OCI-LY3 (cell line): ENCODE data around the gene RAB6A.
"Not testable (repeated sequence)": the region's sequence is repeated elsewhere in the genome, so short reads cannot be mapped to it uniquely, and the experiment has no call there.

ENCODE experiments used
- H2AFZ ChIP-seq: fragments of 200-600, 300-600 bp; shearing (Covaris generic); 2 replicates; pipeline ENCODE4 v1.6.0; 2014; ENCODE audit warnings: antibody characterized with exemption, low read depth, low read length
- H3K27ac ChIP-seq: fragments of 200-600, 300-600 bp; sonication (generic); 2 replicates; pipeline ENCODE4 v1.5.1; 2014; ENCODE audit warnings: mild to moderate bottlenecking, low read length, moderate library complexity, mixed read lengths
- H3K27me3 ChIP-seq: fragments of 200-600, 300-600 bp; sonication (generic); 2 replicates; pipeline ENCODE4 v1.6.1; 2014; ENCODE audit warnings: low read depth, low read length, mixed read lengths
- H3K36me3 ChIP-seq: fragments of 200-600, 300-600 bp; sonication (generic); replicated peaks from 2 replicates; pipeline ENCODE3; 2014; ENCODE audit warnings: low read depth, low read length, mixed read lengths
- H3K4me1 ChIP-seq: fragments of 300-600, 200-600 bp; sonication (generic); 2 replicates; pipeline ENCODE4 v1.6.1; 2014; ENCODE audit warnings: low read length, mixed read lengths
- H3K4me2 ChIP-seq: fragments of 200-600, 300-600 bp; sonication (generic); 2 replicates; pipeline ENCODE4 v1.6.1; 2014; ENCODE audit warnings: low read length, mixed read lengths
- H3K4me3 ChIP-seq: fragments of 300-600, 200-600 bp; sonication (generic); 2 replicates; pipeline ENCODE4 v1.5.1; 2014; ENCODE audit warnings: antibody characterized with exemption, mild to moderate bottlenecking, low read length, moderate library complexity
- H3K79me2 ChIP-seq: fragments of 300-600, 200-600 bp; shearing (Covaris generic); 2 replicates; pipeline ENCODE4 v1.6.1; 2014; ENCODE audit warnings: mild to moderate bottlenecking, low read length, mixed read lengths
- H3K9ac ChIP-seq: fragments of 300-600, 200-600 bp; shearing (Covaris generic); 2 replicates; pipeline ENCODE4 v1.6.0; 2014; ENCODE audit warnings: mild to moderate bottlenecking, low read length, moderate library complexity
- H3K9me3 ChIP-seq: fragments of 200-600, 300-600 bp; shearing (Covaris generic); 2 replicates; pipeline ENCODE4 v1.6.1; 2014; ENCODE audit warnings: low read length, mixed read lengths; ENCODE audit not compliant: insufficient read depth
- H4K20me1 ChIP-seq: fragments of 200-600, 300-600 bp; sonication (generic); 2 replicates; pipeline ENCODE4 v1.6.1; 2016; ENCODE audit warnings: low read length, mixed read lengths; ENCODE audit not compliant: insufficient read depth
- CTCF ChIP-seq: fragments of 200-600, 300-600 bp; sonication (generic); IDR thresholded peaks from 2 replicates; pipeline ENCODE4 v1.5.1; 2014; ENCODE audit warnings: antibody characterized with exemption, low read length, low read depth
- EZH2phosphoT487 ChIP-seq: fragments of 200-600 bp; shearing (Covaris generic); IDR thresholded peaks from 2 replicates; pipeline ENCODE4 v1.6.1; 2018; ENCODE audit warnings: antibody characterized with exemption, mixed run types, low read depth

RAB6A gene

GRCh38 chr11:73748300-73748699, 12.6 kb downstream of the RAB6A start:
- Histone ChIP-seq H3K4me2 (no peak overlapping the region), H3K4me3 (no peak overlapping the region), H3K27me3 (no peaks in the 10 kb centered on the region), H3K36me3 (peaks cover 3% of the 10 kb centered on the region), H4K20me1 (peaks cover 59% of the 10 kb centered on the region), H3K9me3 (no peaks in the 10 kb centered on the region), H3K27ac (no peak overlapping the region), H3K9ac (no peak overlapping the region), H3K4me1 (no peaks in the 10 kb centered on the region; the same call in 1 of the 2 replicates), H3K79me2 (peaks cover 70% of the 10 kb centered on the region), H2AFZ (no peak overlapping the region)
- no peak for TF ChIP-seq CTCF
- TF ChIP-seq EZH2phosphoT487, result no peak

- no peaks in the 10 kb centered on the region for H3K9me3 ChIP-seq
- H3K79me2 ChIP-seq, result peaks cover 71% of the 10 kb centered on the region
- no peak overlapping the region for H3K27ac ChIP-seq
- no peak overlapping the region for H3K9ac ChIP-seq
- H3K27me3 ChIP-seq, result no peaks in the 10 kb centered on the region
- H3K4me1 ChIP-seq, result no peaks in the 10 kb centered on the region; the same call in 1 of the 2 replicates
- no peak overlapping the region for H2AFZ ChIP-seq
- H3K4me3 ChIP-seq, result no peak overlapping the region
- TF ChIP-seq EZH2phosphoT487 (no peak), CTCF (no peak)
- no peak overlapping the region for H3K4me2 ChIP-seq
- H3K36me3 ChIP-seq, result peaks cover 3% of the 10 kb centered on the region
- peaks cover 65% of the 10 kb centered on the region for H4K20me1 ChIP-seq
Measured at GRCh38 chr11:73747762-73748161, 13.1 kb downstream of the RAB6A start.

- Histone ChIP-seq H3K27me3 (no peaks in the 10 kb centered on the region), H3K36me3 (peaks cover 1% of the 10 kb centered on the region), H4K20me1 (peaks cover 64% of the 10 kb centered on the region), H3K79me2 (peaks cover 68% of the 10 kb centered on the region), H3K4me1 (no peaks in the 10 kb centered on the region; the same call in 1 of the 2 replicates), H2AFZ (no peak overlapping the region), H3K9ac (no peak overlapping the region), H3K9me3 (no peaks in the 10 kb centered on the region), H3K27ac (no peak overlapping the region), H3K4me3 (no peak overlapping the region), H3K4me2 (no peak overlapping the region)
- TF ChIP-seq EZH2phosphoT487, result no peak
- no peak for TF ChIP-seq CTCF
Measured at GRCh38 chr11:73746701-73747100, 14.2 kb downstream of the RAB6A start.

- H3K9ac ChIP-seq, result no peak overlapping the region
Measured at GRCh38 chr11:73743045-73743444, 17.8 kb downstream of the RAB6A start.

GRCh38 chr11:73735959-73736358, 24.9 kb downstream of the RAB6A start:
- Histone ChIP-seq H3K79me2 (peaks cover 48% of the 10 kb centered on the region), H4K20me1 (peaks cover 19% of the 10 kb centered on the region)
- H2AFZ ChIP-seq, H3K27ac ChIP-seq, H3K9ac ChIP-seq, H3K4me2 ChIP-seq, H3K4me1 ChIP-seq, H3K9me3 ChIP-seq, H3K36me3 ChIP-seq, H3K4me3 ChIP-seq, H3K27me3 ChIP-seq: not testable (repeated sequence)

More at GRCh38 chr11:73743045-73743444, 17.8 kb downstream of the RAB6A start:
- Histone ChIP-seq H3K27ac (no peak overlapping the region), H3K9me3 (no peaks in the 10 kb centered on the region), H3K4me3 (no peak overlapping the region), H3K4me1 (no peaks in the 10 kb centered on the region), H2AFZ (no peak overlapping the region), H3K27me3 (no peaks in the 10 kb centered on the region), H3K79me2 (peaks cover 61% of the 10 kb centered on the region), H4K20me1 (peaks cover 33% of the 10 kb centered on the region), H3K4me2 (no peak overlapping the region), H3K36me3 (no peaks in the 10 kb centered on the region)
- TF ChIP-seq EZH2phosphoT487 (no peak), CTCF (no peak)
